Breast epithelium (tissue), 3 donors: ENCODE results near the gene USP15.

ENCODE experiments used
- POLR2A ChIP-seq: fragments of 450-650 bp; IDR thresholded peaks from one replicate; pipeline ENCODE4 v1.6.1; 2016; ENCODE audit warnings: antibody characterized with exemption, mild to moderate bottlenecking, moderate library complexity
- POLR2AphosphoS5 ChIP-seq, 3 donors: sonication (generic); formaldehyde crosslinking; IDR thresholded peaks; one replicate each; pipeline ENCODE4 v1.6.1; 2017; ENCODE audit warnings: antibody characterized with exemption in 3 of 3
- TF ChIP-seq, protein P1 (sequence below), 3 donors: fragments of 450-650 bp; IDR thresholded peaks; one replicate each; pipeline ENCODE4 v1.5.1; 2016 to 2017; ENCODE audit warnings: antibody characterized with exemption in 3 of 3, mild to moderate bottlenecking in 3 of 3, moderate library complexity in 3 of 3

DNA sequence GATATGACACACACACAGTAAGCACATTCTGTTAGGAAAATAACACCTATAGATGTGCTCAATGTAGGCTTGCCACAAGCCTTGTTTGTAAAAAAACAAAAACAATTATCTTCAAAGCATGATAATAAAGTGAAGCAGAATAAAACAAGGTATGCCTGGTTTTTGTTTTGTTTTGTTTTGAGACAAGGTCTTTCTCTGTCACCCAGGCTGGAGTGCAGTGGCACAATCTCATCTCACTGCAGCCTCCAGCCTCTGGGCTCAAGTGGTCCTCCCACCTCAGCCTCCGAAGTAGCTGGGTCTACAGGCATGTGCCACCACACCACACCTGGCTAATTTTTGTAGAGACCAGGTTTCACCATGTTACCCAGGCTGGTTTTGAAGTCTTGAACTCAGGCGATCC, 154.0 kb downstream of the USP15 start:
- TF ChIP-seq, protein P1, sequence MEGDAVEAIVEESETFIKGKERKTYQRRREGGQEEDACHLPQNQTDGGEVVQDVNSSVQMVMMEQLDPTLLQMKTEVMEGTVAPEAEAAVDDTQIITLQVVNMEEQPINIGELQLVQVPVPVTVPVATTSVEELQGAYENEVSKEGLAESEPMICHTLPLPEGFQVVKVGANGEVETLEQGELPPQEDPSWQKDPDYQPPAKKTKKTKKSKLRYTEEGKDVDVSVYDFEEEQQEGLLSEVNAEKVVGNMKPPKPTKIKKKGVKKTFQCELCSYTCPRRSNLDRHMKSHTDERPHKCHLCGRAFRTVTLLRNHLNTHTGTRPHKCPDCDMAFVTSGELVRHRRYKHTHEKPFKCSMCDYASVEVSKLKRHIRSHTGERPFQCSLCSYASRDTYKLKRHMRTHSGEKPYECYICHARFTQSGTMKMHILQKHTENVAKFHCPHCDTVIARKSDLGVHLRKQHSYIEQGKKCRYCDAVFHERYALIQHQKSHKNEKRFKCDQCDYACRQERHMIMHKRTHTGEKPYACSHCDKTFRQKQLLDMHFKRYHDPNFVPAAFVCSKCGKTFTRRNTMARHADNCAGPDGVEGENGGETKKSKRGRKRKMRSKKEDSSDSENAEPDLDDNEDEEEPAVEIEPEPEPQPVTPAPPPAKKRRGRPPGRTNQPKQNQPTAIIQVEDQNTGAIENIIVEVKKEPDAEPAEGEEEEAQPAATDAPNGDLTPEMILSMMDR (IDR thresholded peaks at IDR 0.05), result no peak
- no peak for TF ChIP-seq POLR2AphosphoS5 (IDR thresholded peaks at IDR 0.05)
- no peak for TF ChIP-seq POLR2A
